Activated naive CD4-positive, alpha-beta T cell treated with anti-CD3 and anti-CD28 coated beads, Interleukin-2, amount 10 ng/mL, durations not matched to agents 7 days and 5 days (primary cell): ENCODE data around the gene SYT14.
"Not testable (repeated sequence)": the region's sequence is repeated elsewhere in the genome, so short reads cannot be mapped to it uniquely, and the experiment has no call there.

ENCODE experiments used
- CTCF ChIA-PET: fragments of 350-600 bp; sonication (Branson Sonifier 250); formaldehyde crosslinking; loops from one replicate; lab custom pipeline; 2021; ENCODE audit warnings: antibody characterized with exemption; lab: Charles Lee
- DNase-seq: peaks from one replicate; pipeline ENCODE4 v3.0.0-alpha.2; 2020
- H3K27ac Mint-ChIP-seq: one replicate; pipeline ENCODE4 v1.8.0; 2021; ENCODE audit warnings: mild to moderate bottlenecking, moderate library complexity, mixed read lengths
- H3K27me3 Mint-ChIP-seq: one replicate; pipeline ENCODE4 v1.8.0; 2021; ENCODE audit warnings: mild to moderate bottlenecking, mixed read lengths
- H3K36me3 Mint-ChIP-seq: one replicate; pipeline ENCODE4 v1.8.0; 2021; ENCODE audit warnings: mixed read lengths
- H3K4me1 Mint-ChIP-seq: one replicate; pipeline ENCODE4 v1.8.0; 2021; ENCODE audit warnings: mixed read lengths
- H3K4me3 Mint-ChIP-seq: one replicate; pipeline ENCODE4 v1.8.0; 2021; ENCODE audit warnings: mild to moderate bottlenecking, moderate library complexity, mixed read lengths
- H3K9me3 Mint-ChIP-seq: one replicate; pipeline ENCODE4 v1.8.0; 2021; ENCODE audit warnings: mixed read lengths

SYT14 gene

GRCh38 chr1:209911746-209912145, 26.3 kb upstream of the SYT14 start:
- no peak overlapping the region for H3K4me3 Mint-ChIP-seq
- no peak overlapping the region for H3K27ac Mint-ChIP-seq
- DNase-seq, result no peak
- no peaks in the 10 kb centered on the region for H3K4me1 Mint-ChIP-seq
- CTCF ChIA-PET, result no interaction called here
- no peaks in the 10 kb centered on the region for H3K9me3 Mint-ChIP-seq
- no peaks in the 10 kb centered on the region for H3K36me3 Mint-ChIP-seq
- H3K27me3 Mint-ChIP-seq, result no peaks in the 10 kb centered on the region

GRCh38 chr1:209912306-209912705, 25.7 kb upstream of the SYT14 start:
- no peak overlapping the region for H3K4me3 Mint-ChIP-seq
- no peak for DNase-seq
- no peaks in the 10 kb centered on the region for H3K4me1 Mint-ChIP-seq
- no peaks in the 10 kb centered on the region for H3K36me3 Mint-ChIP-seq
- H3K9me3 Mint-ChIP-seq, result no peaks in the 10 kb centered on the region
- H3K27ac Mint-ChIP-seq, result no peak overlapping the region
- CTCF ChIA-PET, result interaction anchor here (1.0 kb wide), 1 partner anchor 13 kb away, joined by 3 read pairs; no protein-coding TSS in a partner anchor
- no peaks in the 10 kb centered on the region for H3K27me3 Mint-ChIP-seq

- H3K4me1 Mint-ChIP-seq, H3K36me3 Mint-ChIP-seq, CTCF ChIA-PET, H3K9me3 Mint-ChIP-seq, H3K27ac Mint-ChIP-seq, H3K27me3 Mint-ChIP-seq, DNase-seq, H3K4me3 Mint-ChIP-seq: not testable (repeated sequence)
Observed at GRCh38 chr1:209919637-209920036, 18.4 kb upstream of the SYT14 start.

- Mint-ChIP-seq H3K27me3 (no peaks in the 10 kb centered on the region), H3K4me1 (no peaks in the 10 kb centered on the region), H3K4me3 (no peak overlapping the region), H3K27ac (no peak overlapping the region), H3K36me3 (no peaks in the 10 kb centered on the region), H3K9me3 (peaks cover 3% of the 10 kb centered on the region)
- DNase-seq, result no peak
- CTCF ChIA-PET, result no interaction called here
Observed at GRCh38 chr1:209920844-209921243, 17.2 kb upstream of the SYT14 start.

GRCh38 chr1:209924390-209924789, 13.6 kb upstream of the SYT14 start:
- no peaks in the 10 kb centered on the region for H3K27me3 Mint-ChIP-seq
- no peaks in the 10 kb centered on the region for H3K36me3 Mint-ChIP-seq
- H3K27ac Mint-ChIP-seq, result no peak overlapping the region
- H3K4me3 Mint-ChIP-seq, result no peak overlapping the region
- no peaks in the 10 kb centered on the region for H3K4me1 Mint-ChIP-seq
- H3K9me3 Mint-ChIP-seq, result peaks cover 3% of the 10 kb centered on the region
- CTCF ChIA-PET, result no interaction called here
- no peak for DNase-seq

DNA sequence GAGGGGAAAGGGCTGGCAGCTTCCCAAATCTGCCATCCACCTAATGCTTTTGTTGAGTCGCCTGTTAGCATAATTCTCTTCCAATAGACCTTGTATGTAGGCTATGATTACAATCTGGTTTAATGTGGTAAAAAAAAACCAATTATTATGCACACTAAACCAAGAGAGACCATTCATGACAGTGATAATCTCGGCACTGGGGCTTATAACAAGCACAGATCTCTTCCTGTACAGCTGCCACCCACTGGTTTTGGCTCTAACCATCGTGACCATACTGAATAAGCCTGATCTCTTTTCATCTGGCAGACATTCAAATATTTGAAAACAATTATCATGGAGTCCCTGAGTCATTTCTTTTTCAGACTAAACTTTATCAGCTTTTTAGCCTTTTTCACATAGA, 12.0 kb upstream of the SYT14 start:
- CTCF ChIA-PET, result interaction anchor here (0.8 to 1.1 kb wide), 2 partner anchors 68 to 135 kb away, joined by 3 read pairs; no protein-coding TSS in a partner anchor
- no peaks in the 10 kb centered on the region for H3K4me1 Mint-ChIP-seq
- no peak overlapping the region for H3K27ac Mint-ChIP-seq

GRCh38 chr1:209927466-209927865, 10.6 kb upstream of the SYT14 start:
- Mint-ChIP-seq H3K4me1 (no peaks in the 10 kb centered on the region), H3K36me3 (no peaks in the 10 kb centered on the region), H3K4me3 (no peak overlapping the region), H3K9me3 (no peaks in the 10 kb centered on the region), H3K27me3 (no peaks in the 10 kb centered on the region), H3K27ac (no peak overlapping the region)
- CTCF ChIA-PET, result no interaction called here
- DNase-seq, result no peak

More for the DNA sequence above, 12.0 kb upstream of the SYT14 start:
- H3K4me3 Mint-ChIP-seq, result no peak overlapping the region
- no peaks in the 10 kb centered on the region for H3K27me3 Mint-ChIP-seq
- H3K9me3 Mint-ChIP-seq, result no peaks in the 10 kb centered on the region
- DNase-seq, result no peak
- no peaks in the 10 kb centered on the region for H3K36me3 Mint-ChIP-seq

DNA sequence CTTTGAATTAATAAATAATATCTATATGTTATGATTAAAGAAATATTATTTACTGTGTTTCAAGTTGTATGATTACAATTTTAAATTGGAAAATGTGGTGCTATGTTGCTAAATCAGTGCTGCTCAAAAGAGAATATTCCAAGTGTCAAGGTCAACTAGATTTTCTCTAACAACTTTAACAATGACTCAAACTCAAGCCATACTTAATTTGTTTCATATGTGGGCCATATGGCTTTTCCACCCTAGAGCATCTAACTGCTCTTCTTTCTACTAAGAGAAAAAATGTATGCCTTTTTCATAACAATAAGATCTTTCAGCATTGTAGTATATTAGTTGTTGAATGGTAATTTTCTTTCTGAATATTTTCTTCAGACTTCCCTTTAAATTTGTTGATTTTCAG, 8.3 kb upstream of the SYT14 start:
- H3K27me3 Mint-ChIP-seq, result no peaks in the 10 kb centered on the region
- no peaks in the 10 kb centered on the region for H3K9me3 Mint-ChIP-seq
- H3K27ac Mint-ChIP-seq, result no peak overlapping the region
- no peak overlapping the region for H3K4me3 Mint-ChIP-seq
- no peak for DNase-seq
- H3K36me3 Mint-ChIP-seq, result no peaks in the 10 kb centered on the region
- CTCF ChIA-PET, result no interaction called here
- no peaks in the 10 kb centered on the region for H3K4me1 Mint-ChIP-seq

- no peak overlapping the region for H3K27ac Mint-ChIP-seq
- H3K27me3 Mint-ChIP-seq, result no peaks in the 10 kb centered on the region
- H3K36me3 Mint-ChIP-seq, result no peaks in the 10 kb centered on the region
- H3K9me3 Mint-ChIP-seq, result no peaks in the 10 kb centered on the region
- no peak overlapping the region for H3K4me3 Mint-ChIP-seq
- no peak for DNase-seq
- H3K4me1 Mint-ChIP-seq, result no peaks in the 10 kb centered on the region
- CTCF ChIA-PET, result no interaction called here
Observed at GRCh38 chr1:209931141-209931540, 6.9 kb upstream of the SYT14 start.

- no peak for DNase-seq
- H3K4me3 Mint-ChIP-seq, result no peak overlapping the region
- H3K9me3 Mint-ChIP-seq, result no peaks in the 10 kb centered on the region
- H3K4me1 Mint-ChIP-seq, result peaks cover 14% of the 10 kb centered on the region
- CTCF ChIA-PET, result no interaction called here
- H3K27me3 Mint-ChIP-seq, result peaks cover 24% of the 10 kb centered on the region
- no peak overlapping the region for H3K27ac Mint-ChIP-seq
- peaks cover 2% of the 10 kb centered on the region for H3K36me3 Mint-ChIP-seq
Observed at GRCh38 chr1:209936125-209936524, 1.9 kb upstream of the SYT14 start.

- Mint-ChIP-seq H3K27ac (no peak overlapping the region), H3K27me3 (no peaks in the 10 kb centered on the region), H3K36me3 (no peaks in the 10 kb centered on the region), H3K4me1 (no peaks in the 10 kb centered on the region), H3K9me3 (no peaks in the 10 kb centered on the region), H3K4me3 (no peak overlapping the region)
- CTCF ChIA-PET, result no interaction called here
- no peak for DNase-seq
Observed at GRCh38 chr1:209945377-209945776, 7.4 kb downstream of the SYT14 start.

GRCh38 chr1:209948155-209948554, 10.1 kb downstream of the SYT14 start:
- Mint-ChIP-seq H3K27me3 (no peaks in the 10 kb centered on the region), H3K27ac (no peak overlapping the region), H3K4me3 (no peak overlapping the region), H3K9me3 (no peaks in the 10 kb centered on the region), H3K4me1 (no peaks in the 10 kb centered on the region), H3K36me3 (no peaks in the 10 kb centered on the region)
- CTCF ChIA-PET, result no interaction called here
- no peak for DNase-seq

- Mint-ChIP-seq H3K27ac (no peak overlapping the region), H3K9me3 (no peaks in the 10 kb centered on the region), H3K4me3 (no peak overlapping the region), H3K27me3 (no peaks in the 10 kb centered on the region), H3K36me3 (no peaks in the 10 kb centered on the region), H3K4me1 (no peaks in the 10 kb centered on the region)
- no peak for DNase-seq
- CTCF ChIA-PET, result no interaction called here
Observed at GRCh38 chr1:209956116-209956515, 18.1 kb downstream of the SYT14 start.

GRCh38 chr1:209959623-209960022, 21.6 kb downstream of the SYT14 start:
- H3K4me3 Mint-ChIP-seq, result no peak overlapping the region
- CTCF ChIA-PET, result no interaction called here
- H3K27ac Mint-ChIP-seq, result no peak overlapping the region
- no peaks in the 10 kb centered on the region for H3K27me3 Mint-ChIP-seq
- no peaks in the 10 kb centered on the region for H3K9me3 Mint-ChIP-seq
- DNase-seq, result no peak
- no peaks in the 10 kb centered on the region for H3K36me3 Mint-ChIP-seq
- H3K4me1 Mint-ChIP-seq, result no peaks in the 10 kb centered on the region

GRCh38 chr1:209960926-209961325, 22.9 kb downstream of the SYT14 start:
- CTCF ChIA-PET, result no interaction called here
- Mint-ChIP-seq H3K36me3 (no peaks in the 10 kb centered on the region), H3K27ac (no peak overlapping the region), H3K9me3 (no peaks in the 10 kb centered on the region), H3K4me3 (no peak overlapping the region), H3K27me3 (no peaks in the 10 kb centered on the region), H3K4me1 (no peaks in the 10 kb centered on the region)
- no peak for DNase-seq

DNA sequence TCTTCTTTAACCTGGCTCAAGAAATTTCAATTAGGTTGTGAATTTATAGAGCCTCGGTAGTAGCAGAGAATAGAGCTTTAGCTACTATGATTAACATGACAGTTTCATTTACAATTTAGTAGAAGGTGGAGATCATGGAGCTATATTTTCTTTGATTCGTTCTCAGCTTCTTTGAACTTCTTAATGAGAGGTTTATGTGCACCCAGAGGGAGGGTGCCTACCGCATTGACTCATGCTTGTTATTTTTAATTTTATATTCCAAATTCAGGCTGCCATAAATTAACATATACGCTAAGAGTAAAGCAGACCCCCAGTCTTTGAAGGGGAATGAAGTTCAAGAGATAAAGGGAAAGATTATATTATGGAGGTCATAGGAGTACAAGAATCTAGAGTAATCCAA, 24.4 kb downstream of the SYT14 start:
- no peak overlapping the region for H3K27ac Mint-ChIP-seq
- CTCF ChIA-PET, result no interaction called here
- H3K4me3 Mint-ChIP-seq, result no peak overlapping the region
- DNase-seq, result no peak
- no peaks in the 10 kb centered on the region for H3K27me3 Mint-ChIP-seq
- no peaks in the 10 kb centered on the region for H3K9me3 Mint-ChIP-seq
- no peaks in the 10 kb centered on the region for H3K4me1 Mint-ChIP-seq
- H3K36me3 Mint-ChIP-seq, result no peaks in the 10 kb centered on the region
